ENCODE results near the gene C12orf56. TPM values are rescaled to one million over a fixed set of nuclear protein-coding genes. Genes with fewer than 3 reads are reported as not detected.

Gene C12orf56
- total RNA-seq, 1 experiment from 2014 or later, result not detected

DNA sequence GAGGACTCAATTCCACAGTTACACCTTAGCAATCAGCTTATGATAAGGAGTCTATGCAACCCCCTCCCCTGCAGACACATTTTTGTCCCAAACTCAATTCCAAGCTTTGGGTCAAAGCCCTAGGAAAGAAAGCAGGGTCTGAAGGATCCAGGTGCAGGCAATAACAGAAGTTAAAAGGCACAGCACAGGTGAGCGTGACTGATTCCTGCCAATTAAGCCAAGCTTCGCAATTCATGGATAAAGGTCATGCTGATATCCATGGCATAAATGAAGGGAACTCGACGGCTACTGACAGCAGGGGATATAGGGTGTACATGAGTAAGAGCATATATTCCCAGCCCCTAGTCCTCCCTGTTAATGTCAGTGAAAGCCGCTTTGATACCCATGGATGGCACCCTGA, 39.3 kb downstream of the C12orf56 start:
- Histone ChIP-seq H3K9me3 (ENCODE audit: control insufficient read depth in 1 of 2, insufficient read depth in 1 of 2, low read depth in 1 of 2, low read length in 2 of 2) (peaks cover 0 to 3% of the 10 kb centered on the region in 2 experiments; a peak in 1 of 4 replicates), H3K4me2 (ENCODE audit: low read length) (no peak overlapping the region), H3K4me1 (ENCODE audit: control insufficient read depth in 1 of 2, insufficient read depth in 2 of 2, low read length in 2 of 2) (no peaks in the 10 kb centered on the region), H3K79me2 (ENCODE audit: insufficient read depth, low read length) (no peaks in the 10 kb centered on the region), H2AFZ (ENCODE audit: low read depth, low read length, poor library complexity, severe bottlenecking) (no peak overlapping the region), H3K9me2 (ENCODE audit: insufficient read depth) (no peaks in the 10 kb centered on the region), H3K9ac (ENCODE audit: low read length) (no peak overlapping the region), H4K20me1 (ENCODE audit: insufficient read depth) (no peaks in the 10 kb centered on the region), H3K4me3 (replicated peaks in 1 of 2; ENCODE audit: low read depth in 1 of 2, low read length in 2 of 2) (no peak overlapping the region), H3K27me3 (ENCODE audit: insufficient read depth, low read length) (no peaks in the 10 kb centered on the region), H3K36me3 (ENCODE audit: control insufficient read depth in 1 of 2, insufficient read depth in 2 of 2, low read length in 2 of 2) (no peaks in the 10 kb centered on the region; a peak in 2 of 4 replicates), H3K27ac (ENCODE audit: low read depth, low read length) (no peak overlapping the region)
- intact Hi-C loops (cut with micrococcal nuclease), result no loop called here
- BruUV-seq (replicated peaks), result no TSS peak
- ChIA-PET POLR2A (no interaction called here), RAD21 (ENCODE audit: low non-redundant PET in 1 of 2, low total read pairs in 2 of 2, uncharacterized antibody in 2 of 2, unreplicated experiment in 2 of 2) (no interaction called here), CTCF (no interaction called here)
- no peak for ATAC-seq
- no peak for DNase-seq (ENCODE audit: low read depth, low spot score)
- TF ChIP-seq SRF (IDR thresholded peaks at IDR 0.05; ENCODE audit: low read depth) (no peak), ZFX (IDR thresholded peaks at IDR 0.05) (no peak), CBX3 (IDR thresholded peaks at IDR 0.05; ENCODE audit: low read depth) (peak; percentile 56; the same call in 1 of the 2 replicates), YY1 (IDR thresholded peaks at IDR 0.05; ENCODE audit: extremely low read depth, insufficient replicate concordance, low read depth, low read length) (no peak), JUND (IDR thresholded peaks at IDR 0.05) (no peak)
- TF ChIP-seq, protein P1, sequence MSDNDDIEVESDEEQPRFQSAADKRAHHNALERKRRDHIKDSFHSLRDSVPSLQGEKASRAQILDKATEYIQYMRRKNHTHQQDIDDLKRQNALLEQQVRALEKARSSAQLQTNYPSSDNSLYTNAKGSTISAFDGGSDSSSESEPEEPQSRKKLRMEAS (IDR thresholded peaks at IDR 0.05), result no peak

DNA sequence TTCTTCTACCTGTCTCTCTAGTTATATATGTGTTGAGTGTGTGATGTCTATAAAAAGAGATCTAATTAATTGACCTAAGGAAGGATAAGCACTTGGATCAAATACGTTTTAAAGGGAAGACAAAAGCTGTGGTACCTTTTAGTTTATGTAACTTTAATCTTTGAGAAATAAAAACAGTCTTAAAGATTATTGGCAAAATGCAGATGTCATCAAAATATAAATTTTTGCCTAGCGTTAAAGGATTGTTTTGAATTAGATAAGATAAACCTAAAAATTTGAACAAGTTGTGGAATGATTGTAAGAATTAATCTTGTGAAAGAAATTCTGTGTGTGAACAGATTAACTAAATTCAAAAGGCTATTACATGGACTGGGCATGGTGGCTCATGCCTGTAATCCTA, 42.9 kb downstream of the C12orf56 start:
- BruUV-seq (replicated peaks), result no TSS peak
- no peak overlapping the region for H3K9ac ChIP-seq (ENCODE audit: low read length)
- POLR2A ChIA-PET, result no interaction called here
- TF ChIP-seq ELF1 (IDR thresholded peaks at IDR 0.05; ENCODE audit: borderline replicate concordance, low read depth) (no peak), POLR2AphosphoS5 (IDR thresholded peaks at IDR 0.05; ENCODE audit: low read depth, low read length) (no peak), EZH2 (IDR thresholded peaks at IDR 0.05) (no peak), SP1 (IDR thresholded peaks at IDR 0.05; ENCODE audit: low read depth) (no peak), TCF7L2 (IDR thresholded peaks at IDR 0.05; ENCODE audit: borderline replicate concordance, extremely low read depth, insufficient read depth, insufficient read length) (no peak), EGR1 (IDR thresholded peaks at IDR 0.05; ENCODE audit: low read depth) (no peak), CBX3 (IDR thresholded peaks at IDR 0.05; ENCODE audit: low read depth) (no peak), YY1 (IDR thresholded peaks at IDR 0.05; ENCODE audit: extremely low read depth, insufficient replicate concordance, low read depth, low read length) (no peak), RAD21 (IDR thresholded peaks at IDR 0.05; ENCODE audit: low read depth) (no peak), SIN3A (IDR thresholded peaks at IDR 0.05; ENCODE audit: low read depth) (no peak)
- TF ChIP-seq, protein P2, sequence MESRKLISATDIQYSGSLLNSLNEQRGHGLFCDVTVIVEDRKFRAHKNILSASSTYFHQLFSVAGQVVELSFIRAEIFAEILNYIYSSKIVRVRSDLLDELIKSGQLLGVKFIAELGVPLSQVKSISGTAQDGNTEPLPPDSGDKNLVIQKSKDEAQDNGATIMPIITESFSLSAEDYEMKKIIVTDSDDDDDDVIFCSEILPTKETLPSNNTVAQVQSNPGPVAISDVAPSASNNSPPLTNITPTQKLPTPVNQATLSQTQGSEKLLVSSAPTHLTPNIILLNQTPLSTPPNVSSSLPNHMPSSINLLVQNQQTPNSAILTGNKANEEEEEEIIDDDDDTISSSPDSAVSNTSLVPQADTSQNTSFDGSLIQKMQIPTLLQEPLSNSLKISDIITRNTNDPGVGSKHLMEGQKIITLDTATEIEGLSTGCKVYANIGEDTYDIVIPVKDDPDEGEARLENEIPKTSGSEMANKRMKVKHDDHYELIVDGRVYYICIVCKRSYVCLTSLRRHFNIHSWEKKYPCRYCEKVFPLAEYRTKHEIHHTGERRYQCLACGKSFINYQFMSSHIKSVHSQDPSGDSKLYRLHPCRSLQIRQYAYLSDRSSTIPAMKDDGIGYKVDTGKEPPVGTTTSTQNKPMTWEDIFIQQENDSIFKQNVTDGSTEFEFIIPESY (IDR thresholded peaks at IDR 0.05; ENCODE audit: extremely low read depth, insufficient replicate concordance, low read length), result no peak
- TF ChIP-seq, protein P3, sequence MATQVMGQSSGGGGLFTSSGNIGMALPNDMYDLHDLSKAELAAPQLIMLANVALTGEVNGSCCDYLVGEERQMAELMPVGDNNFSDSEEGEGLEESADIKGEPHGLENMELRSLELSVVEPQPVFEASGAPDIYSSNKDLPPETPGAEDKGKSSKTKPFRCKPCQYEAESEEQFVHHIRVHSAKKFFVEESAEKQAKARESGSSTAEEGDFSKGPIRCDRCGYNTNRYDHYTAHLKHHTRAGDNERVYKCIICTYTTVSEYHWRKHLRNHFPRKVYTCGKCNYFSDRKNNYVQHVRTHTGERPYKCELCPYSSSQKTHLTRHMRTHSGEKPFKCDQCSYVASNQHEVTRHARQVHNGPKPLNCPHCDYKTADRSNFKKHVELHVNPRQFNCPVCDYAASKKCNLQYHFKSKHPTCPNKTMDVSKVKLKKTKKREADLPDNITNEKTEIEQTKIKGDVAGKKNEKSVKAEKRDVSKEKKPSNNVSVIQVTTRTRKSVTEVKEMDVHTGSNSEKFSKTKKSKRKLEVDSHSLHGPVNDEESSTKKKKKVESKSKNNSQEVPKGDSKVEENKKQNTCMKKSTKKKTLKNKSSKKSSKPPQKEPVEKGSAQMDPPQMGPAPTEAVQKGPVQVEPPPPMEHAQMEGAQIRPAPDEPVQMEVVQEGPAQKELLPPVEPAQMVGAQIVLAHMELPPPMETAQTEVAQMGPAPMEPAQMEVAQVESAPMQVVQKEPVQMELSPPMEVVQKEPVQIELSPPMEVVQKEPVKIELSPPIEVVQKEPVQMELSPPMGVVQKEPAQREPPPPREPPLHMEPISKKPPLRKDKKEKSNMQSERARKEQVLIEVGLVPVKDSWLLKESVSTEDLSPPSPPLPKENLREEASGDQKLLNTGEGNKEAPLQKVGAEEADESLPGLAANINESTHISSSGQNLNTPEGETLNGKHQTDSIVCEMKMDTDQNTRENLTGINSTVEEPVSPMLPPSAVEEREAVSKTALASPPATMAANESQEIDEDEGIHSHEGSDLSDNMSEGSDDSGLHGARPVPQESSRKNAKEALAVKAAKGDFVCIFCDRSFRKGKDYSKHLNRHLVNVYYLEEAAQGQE (IDR thresholded peaks at IDR 0.05; ENCODE audit: low read depth), result no peak

More for the DNA sequence above, 42.9 kb downstream of the C12orf56 start:
- Histone ChIP-seq H2AFZ (ENCODE audit: low read depth, low read length, poor library complexity, severe bottlenecking) (no peak overlapping the region), H3K9me2 (ENCODE audit: insufficient read depth) (no peaks in the 10 kb centered on the region), H3K79me2 (ENCODE audit: insufficient read depth, low read length) (no peaks in the 10 kb centered on the region), H3K27me3 (ENCODE audit: insufficient read depth, low read length) (no peaks in the 10 kb centered on the region), H3K9me3 (ENCODE audit: control insufficient read depth in 1 of 2, insufficient read depth in 1 of 2, low read depth in 1 of 2, low read length in 2 of 2) (no peaks in the 10 kb centered on the region; a peak in 1 of 4 replicates), H4K20me1 (ENCODE audit: insufficient read depth) (no peaks in the 10 kb centered on the region), H3K4me1 (ENCODE audit: control insufficient read depth in 1 of 2, insufficient read depth in 2 of 2, low read length in 2 of 2) (no peaks in the 10 kb centered on the region), H3K4me2 (ENCODE audit: low read length) (no peak overlapping the region), H3K27ac (ENCODE audit: low read depth, low read length) (no peak overlapping the region), H3K4me3 (replicated peaks in 1 of 2; ENCODE audit: low read depth in 1 of 2, low read length in 2 of 2) (no peak overlapping the region), H3K36me3 (ENCODE audit: control insufficient read depth in 1 of 2, insufficient read depth in 2 of 2, low read length in 2 of 2) (no peaks in the 10 kb centered on the region; a peak in 1 of 4 replicates)
- ChIA-PET CTCF (no interaction called here), RAD21 (ENCODE audit: low non-redundant PET in 1 of 2, low total read pairs in 2 of 2, uncharacterized antibody in 2 of 2, unreplicated experiment in 2 of 2) (no interaction called here)
- no peak for ATAC-seq
- intact Hi-C loops (cut with micrococcal nuclease), result no loop called here
- DNase-seq (ENCODE audit: low read depth, low spot score), result no peak
